Gastrocnemius medialis (tissue), 4 donors: ENCODE results near the gene UBL7.
A peak's percentile ranks its signal among the peaks of the same experiment; 100 is the strongest.
"Not testable (repeated sequence)": the region's sequence is repeated elsewhere in the genome, so short reads cannot be mapped to it uniquely, and the experiment has no call there.

Source experiments
- CTCF ChIP-seq, 5 experiments: fragments of 450-650 bp in 3 of 5; fragments of 200-600 bp in 2 of 5; sonication (generic) in 2 of 5; IDR thresholded peaks in 4 of 5; conservative IDR thresholded peaks in 1 of 5; 1 replicate in 4 of 5; 2 replicates in 1 of 5; pipeline ENCODE4 v1.5.1; 2016 to 2019; ENCODE audit warnings: antibody characterized with exemption in 5 of 5, mild to moderate bottlenecking in 3 of 5, moderate library complexity in 3 of 5
- POLR2A ChIP-seq, 2 donors: fragments of 450-650 bp; IDR thresholded peaks; one replicate each; pipeline ENCODE4 v1.6.1; 2017; ENCODE audit warnings: antibody characterized with exemption in 2 of 2, mild to moderate bottlenecking in 2 of 2, moderate library complexity in 2 of 2

- TF ChIP-seq CTCF (IDR thresholded peaks at IDR 0.05 in 4 of 5, conservative IDR thresholded peaks at IDR 0.05 in 1 of 5): not testable (repeated sequence)
- TF ChIP-seq POLR2A (IDR thresholded peaks at IDR 0.05): peak; percentile 70 to 75
Measured at GRCh38 chr15:74471621-74472020, 10.7 kb upstream of the UBL7 start.
